NCI-H2107 treated with DMSO at 0.1 percent for 48 hours (cell line): ENCODE results near the gene SLC66A3.
A peak's percentile ranks its signal among the peaks of the same experiment; 100 is the strongest.

Source experiments
- DNase-seq: peaks from one replicate; lab custom pipeline; 2025; ENCODE audit not compliant: unreplicated experiment; lab: John Stamatoyannopoulos, UW

The SLC66A3 gene

GRCh38 chr2:11134349-11134748, 20.9 kb upstream of the SLC66A3 start:
- no peak for DNase-seq

DNA sequence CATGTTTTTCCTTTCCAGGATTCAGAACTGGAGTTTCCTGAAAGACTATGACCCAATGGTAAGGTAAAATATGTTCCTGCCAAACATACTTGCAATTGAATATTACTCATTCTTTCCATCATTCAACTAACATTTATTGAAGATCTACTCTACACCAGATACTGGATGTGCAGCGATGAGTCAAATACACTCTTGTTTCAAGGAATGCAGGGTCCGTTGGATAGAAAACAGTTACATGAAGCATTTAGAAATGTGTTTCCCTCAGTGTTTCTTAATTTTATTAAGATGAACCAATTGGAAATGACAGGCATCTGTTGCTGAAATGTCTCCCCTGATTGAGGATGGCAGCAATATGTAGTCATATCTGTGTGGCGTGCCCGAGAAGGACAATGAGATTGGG, 14.8 kb upstream of the SLC66A3 start:
- no peak for DNase-seq

DNA sequence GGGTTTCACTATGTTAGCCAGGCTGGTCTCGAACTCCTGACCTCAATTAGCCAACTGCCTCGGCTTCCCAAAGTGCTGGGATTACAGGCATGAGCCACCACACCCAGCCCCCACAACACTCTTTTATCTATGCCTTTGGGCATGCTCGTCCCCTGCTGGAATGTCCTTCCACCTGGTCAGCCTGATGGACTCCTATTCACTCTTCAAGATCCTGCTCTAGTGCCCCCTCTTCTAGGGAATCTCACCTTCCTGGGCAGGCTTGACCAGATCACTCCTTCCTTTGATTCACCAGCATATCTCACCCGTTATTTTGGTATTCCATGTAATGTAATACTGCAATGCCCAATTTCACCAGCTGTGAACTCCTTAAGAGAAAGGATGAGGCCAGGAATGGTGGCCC, 13.9 kb upstream of the SLC66A3 start:
- DNase-seq, result no peak

GRCh38 chr2:11142330-11142729, 12.9 kb upstream of the SLC66A3 start:
- no peak for DNase-seq

GRCh38 chr2:11142987-11143386, 12.3 kb upstream of the SLC66A3 start:
- DNase-seq, result no peak

DNA sequence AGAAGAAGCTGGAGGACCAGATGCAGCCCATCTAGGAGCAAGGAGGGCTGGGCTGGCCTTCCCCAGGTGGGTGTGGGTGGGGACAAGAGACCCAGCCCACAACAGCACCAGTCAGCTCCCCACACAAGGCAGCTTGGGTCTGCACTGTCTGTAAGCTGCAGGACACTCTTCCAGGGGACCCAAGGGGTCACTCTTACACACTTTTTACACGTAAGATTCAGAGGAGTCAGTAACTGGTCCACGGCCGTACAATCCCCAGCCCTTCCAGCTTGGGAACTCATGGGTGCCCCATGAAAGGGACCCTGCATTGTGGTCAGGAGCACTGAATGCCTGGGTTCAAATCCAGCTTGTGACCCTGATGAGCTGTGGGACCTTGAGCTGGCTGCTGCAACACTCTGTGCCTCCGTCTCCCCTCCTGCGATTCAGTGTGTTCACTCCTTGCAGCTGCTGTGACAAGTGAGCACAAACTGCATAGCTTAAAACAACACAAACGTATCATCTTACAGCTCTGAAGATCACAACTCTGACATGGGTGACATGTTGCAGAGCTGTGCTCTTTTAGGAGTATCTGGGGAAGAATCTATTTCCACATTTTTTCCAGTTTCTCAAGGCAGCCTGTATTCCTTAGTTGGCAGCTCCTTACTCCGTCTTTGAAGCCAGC, 11.1 kb upstream of the SLC66A3 start:
- peak; percentile 8 for DNase-seq

- DNase-seq, result no peak
Measured at GRCh38 chr2:11144738-11145079, 10.6 kb upstream of the SLC66A3 start.

- no peak for DNase-seq
Measured at GRCh38 chr2:11145350-11145749, 9.9 kb upstream of the SLC66A3 start.

- DNase-seq, result no peak
Measured at GRCh38 chr2:11146076-11146475, 9.2 kb upstream of the SLC66A3 start.

GRCh38 chr2:11147263-11147662, 8.0 kb upstream of the SLC66A3 start:
- no peak for DNase-seq

- DNase-seq, result no peak
Measured at GRCh38 chr2:11152591-11152990, 2.7 kb upstream of the SLC66A3 start.

- no peak for DNase-seq
Measured at GRCh38 chr2:11154016-11154922, 998 bp upstream of the SLC66A3 start.

GRCh38 chr2:11154923-11155380, 315 bp upstream of the SLC66A3 start:
- DNase-seq, result peak; percentile 70

- DNase-seq, result no peak
Measured at GRCh38 chr2:11156396-11157075, 1.3 kb downstream of the SLC66A3 start.

DNA sequence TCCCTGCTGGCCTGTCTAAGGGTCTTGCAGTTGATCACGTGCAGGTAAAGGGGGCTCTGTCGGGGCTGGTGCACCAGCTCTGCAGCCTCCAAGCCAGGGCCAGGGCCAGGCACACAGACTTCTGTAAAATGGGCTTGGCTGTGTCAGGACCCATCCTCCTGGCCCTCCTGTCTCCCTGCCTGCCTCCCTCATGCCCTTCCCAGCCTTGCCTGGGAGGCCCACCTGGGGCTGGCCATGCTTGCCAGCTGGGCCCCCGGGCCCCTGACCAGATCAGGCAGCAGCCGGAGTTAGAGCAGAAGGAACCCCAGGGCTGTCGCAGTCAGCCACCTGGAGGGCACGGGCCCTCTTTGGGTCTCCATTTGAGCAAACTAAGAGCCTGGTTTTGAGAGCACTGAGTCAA, 2.0 kb downstream of the SLC66A3 start:
- no peak for DNase-seq

DNA sequence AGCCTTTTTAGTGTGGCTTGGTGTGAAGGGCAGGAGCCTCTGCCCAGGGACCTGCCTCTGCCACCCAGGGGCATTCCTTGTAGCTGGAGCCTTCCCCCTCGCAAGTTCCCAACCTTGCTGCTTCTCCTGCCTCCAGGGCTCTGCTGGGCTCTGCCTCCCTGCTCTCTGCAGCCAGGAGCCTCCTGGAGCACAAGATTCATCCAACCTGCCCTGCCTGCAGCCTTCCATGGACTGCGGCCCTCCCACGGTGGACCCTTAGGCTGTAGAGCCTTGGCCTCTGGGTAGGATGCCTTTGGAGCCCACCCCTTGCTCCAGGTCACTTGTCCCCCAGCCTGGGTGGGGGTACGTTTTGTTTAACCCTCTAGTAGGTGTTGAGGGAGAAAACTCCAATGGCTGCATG, 2.5 kb downstream of the SLC66A3 start:
- no peak for DNase-seq

DNA sequence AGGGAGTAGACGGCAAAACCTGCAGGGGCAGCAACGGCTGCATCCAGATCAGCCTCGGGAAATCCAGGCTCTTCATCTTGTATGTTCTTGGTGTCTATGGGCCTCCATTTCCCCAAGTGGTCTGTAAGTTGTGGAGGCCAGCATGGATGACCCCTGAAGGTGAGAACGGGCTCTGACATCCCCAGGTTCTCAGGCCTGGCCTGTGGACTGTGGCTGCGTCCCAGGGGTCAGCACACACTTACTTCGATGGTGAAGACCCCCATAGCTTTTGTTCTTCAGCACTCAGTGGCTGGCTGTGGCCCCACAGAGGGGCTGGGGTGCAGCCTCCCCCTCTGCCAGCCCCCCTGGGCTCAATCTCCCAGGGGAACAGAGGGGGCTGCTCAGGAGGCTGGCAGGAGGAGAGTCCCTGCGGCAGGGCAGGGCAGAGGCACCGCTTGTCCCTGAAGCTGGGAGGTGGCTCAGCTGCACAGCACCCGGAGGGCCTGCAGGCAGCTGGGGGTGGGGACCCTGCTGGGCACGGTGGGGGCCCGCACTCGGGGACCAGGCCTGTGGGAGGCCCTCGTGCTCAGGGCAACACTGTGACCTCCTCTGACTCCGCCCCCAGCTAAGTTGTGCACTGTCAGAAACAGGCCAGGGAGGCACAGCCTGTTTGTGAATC, 3.8 kb downstream of the SLC66A3 start:
- no peak for DNase-seq

DNA sequence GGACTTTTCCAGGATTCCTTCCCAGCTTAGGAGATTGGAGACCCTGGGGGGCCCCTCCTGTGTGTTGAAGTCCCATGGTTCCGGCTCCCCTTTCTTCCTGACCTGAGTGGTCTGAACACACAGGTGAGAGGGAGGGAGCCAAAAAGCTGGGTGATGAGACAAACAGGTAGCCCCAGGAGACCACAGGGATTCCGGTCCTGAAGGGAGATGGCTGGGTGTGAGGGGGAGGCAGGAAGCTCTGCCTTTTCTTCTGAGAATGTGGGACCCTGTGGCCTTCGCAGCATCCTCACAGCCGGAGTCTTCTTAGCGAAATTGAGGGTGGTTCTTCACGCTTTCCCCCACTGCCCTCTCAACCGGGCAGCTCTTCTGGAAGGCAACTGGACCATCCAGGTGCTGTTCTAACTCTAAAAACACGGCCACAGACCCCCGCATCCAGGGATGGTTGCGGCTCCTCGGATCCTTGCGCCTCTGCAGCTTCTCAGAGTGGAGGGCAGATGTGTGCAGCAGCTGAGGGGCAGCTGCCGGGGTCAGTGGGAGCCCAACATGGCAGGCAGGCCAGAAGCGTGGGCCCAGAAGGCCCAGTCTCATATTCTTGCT, 4.4 kb downstream of the SLC66A3 start:
- no peak for DNase-seq

GRCh38 chr2:11160256-11160655, 5.0 kb downstream of the SLC66A3 start:
- no peak for DNase-seq

- no peak for DNase-seq
Measured at GRCh38 chr2:11160731-11161455, 5.6 kb downstream of the SLC66A3 start.
